GM18517 (cell line): Measurements from ENCODE around the gene OSBPL10.
A peak's percentile ranks its signal among the peaks of the same experiment; 100 is the strongest.
"Not testable (repeated sequence)": the region's sequence is repeated elsewhere in the genome, so short reads cannot be mapped to it uniquely, and the experiment has no call there.

Experiments
- ATAC-seq: cut with Tn5 transposase; IDR thresholded peaks from one replicate; pipeline ENCODE4 v1.9.1; 2021; ENCODE audit warnings: mild to moderate bottlenecking, moderate library complexity; ENCODE audit not compliant: unreplicated experiment

OSBPL10 gene

DNA sequence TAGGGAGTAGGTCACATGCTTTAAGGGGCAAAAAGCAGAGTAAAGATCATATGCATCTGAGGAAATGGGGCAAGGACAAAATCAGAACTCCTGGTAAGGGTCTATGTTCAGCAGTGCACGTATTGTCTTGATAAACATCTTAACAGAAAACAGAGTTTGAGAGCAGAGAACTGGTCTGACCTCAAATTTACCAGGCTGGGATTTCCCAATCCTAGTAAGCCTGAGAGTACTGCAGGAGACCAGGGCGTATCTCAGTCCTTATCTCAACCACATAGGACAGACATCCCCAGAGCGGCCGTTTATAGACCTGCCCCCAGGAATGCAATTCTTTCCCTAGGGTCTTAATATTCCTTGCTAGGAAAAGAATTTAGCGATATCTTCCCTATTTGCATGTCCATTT is 14.0 kb upstream of the OSBPL10 start:
- ATAC-seq: not testable (repeated sequence)

DNA sequence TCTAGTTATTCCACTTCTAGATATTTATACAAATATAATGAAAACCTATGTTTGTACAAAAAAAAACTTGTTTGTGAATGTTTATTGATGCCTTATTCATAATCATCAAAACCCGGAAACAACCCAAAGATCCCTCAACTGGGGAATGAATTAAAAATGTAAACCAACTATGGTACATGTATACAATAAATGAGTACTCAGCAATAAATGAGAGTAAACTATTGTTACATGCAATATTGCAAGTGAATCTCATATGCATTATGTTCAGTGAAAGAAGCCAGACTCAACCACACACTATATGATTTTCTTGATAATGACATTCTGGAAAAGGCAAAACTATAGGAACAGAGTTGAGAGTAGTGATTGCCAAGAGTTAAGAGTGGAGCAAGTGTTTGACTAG is 12.8 kb upstream of the OSBPL10 start:
- ATAC-seq: no peak

DNA sequence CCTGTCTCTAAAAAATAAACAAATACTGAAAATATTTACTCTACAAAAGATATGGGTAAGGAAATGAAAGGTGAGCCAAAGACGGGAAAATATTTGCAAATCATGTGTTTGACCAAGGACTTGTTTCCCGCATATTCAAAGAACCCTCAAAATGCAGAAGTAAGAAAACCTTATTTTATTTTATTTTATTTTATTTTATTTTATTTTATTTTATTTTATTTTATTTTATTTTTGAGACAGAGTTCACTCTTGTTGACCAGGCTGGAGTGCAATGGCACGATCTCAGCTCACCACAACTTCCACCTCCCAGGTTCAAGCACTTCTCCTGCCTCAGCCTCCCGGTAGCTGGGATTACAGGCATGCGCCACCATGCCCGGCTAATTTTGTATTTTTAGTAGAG is 11.9 kb upstream of the OSBPL10 start:
- ATAC-seq: not testable (repeated sequence)

DNA sequence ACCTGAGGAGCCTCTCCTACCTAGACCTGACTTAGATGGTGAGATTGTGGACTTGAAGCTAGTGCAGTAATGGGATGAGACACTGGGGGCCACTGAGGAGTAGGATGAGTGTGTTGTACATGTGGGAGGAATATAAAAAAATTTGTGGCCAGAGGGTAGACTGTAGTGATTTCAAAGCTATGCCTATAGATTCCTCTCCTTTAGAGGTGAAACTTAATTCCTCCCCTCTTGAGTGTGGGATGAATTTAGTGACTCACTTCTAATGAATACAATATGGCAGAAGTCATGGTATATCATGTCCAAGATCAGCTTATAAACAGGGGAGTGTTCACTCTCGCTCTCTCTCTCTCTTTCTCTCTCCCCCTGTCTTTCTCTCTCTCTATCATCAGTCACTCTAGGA is 7.2 kb upstream of the OSBPL10 start:
- no peak for ATAC-seq

DNA sequence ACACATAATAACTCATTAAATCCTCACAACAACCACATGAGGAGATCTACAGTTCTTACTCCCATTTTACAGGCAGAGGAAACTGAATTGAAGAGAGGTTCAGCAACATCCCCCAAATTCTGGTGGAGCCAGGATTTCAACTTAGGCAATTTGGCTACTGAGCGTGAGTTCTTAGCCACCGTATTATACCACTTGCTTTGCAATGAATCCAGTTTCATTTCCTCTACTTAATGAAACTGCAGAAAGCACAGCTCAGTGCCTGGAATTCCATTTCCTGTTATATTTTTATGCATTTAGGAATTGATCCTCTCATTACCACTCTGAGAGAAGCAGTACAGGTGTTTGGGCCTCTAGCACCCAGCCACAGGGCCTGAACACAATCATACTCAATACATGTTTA is 4.8 kb upstream of the OSBPL10 start:
- no peak for ATAC-seq

DNA sequence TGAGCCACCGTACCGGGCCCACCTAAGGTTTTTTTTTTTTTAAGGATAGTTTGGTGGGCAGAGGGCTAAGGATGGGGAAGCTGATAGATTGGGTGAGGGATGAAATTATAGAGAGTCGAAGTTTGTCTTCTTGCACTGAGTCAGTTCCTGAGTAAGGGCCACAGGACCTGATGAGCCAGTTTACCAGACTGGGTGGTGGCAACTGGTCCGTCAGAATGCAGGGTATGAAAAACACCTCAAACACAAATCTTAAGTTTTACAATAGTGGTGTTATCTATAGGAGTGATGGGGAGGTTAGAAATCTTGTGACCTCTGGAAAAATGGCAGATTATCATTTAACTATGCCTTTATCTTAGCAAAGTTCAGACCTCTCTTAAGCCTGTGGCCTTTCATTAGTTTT is 3.3 kb upstream of the OSBPL10 start:
- ATAC-seq: no peak

DNA sequence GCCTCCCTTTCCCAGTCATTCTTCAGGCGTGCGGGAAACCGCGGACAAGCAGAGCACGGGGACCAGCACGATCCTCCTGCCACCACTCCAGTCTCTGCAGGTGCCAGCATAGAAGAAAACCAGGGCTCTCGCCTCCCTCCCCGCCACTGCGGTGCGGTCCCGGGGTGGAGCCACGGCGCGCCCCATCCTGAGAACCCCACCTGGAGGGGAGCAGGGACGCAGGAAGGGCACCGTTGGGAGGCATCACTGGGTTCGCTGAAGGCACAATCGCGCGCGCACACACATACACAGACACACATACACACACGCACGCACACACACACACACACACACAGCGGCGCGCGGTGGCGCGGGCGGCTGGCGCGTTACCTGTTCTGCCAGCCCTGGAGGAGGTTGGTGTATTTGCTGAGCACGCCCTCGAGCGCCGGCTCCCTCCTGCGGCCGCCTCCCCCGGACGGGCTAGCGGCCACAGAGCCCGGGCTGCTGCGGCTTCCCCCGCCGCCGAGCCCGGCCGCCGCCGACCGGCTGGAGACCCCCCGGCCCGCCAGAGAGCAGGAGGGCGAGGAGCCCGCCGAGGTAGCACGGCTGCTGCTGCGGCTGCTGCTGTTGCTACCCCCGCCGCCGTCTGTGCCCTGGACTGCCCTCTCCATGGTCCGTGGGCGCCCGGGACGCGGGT is 394 bp downstream of the OSBPL10 start:
- ATAC-seq: no peak

DNA sequence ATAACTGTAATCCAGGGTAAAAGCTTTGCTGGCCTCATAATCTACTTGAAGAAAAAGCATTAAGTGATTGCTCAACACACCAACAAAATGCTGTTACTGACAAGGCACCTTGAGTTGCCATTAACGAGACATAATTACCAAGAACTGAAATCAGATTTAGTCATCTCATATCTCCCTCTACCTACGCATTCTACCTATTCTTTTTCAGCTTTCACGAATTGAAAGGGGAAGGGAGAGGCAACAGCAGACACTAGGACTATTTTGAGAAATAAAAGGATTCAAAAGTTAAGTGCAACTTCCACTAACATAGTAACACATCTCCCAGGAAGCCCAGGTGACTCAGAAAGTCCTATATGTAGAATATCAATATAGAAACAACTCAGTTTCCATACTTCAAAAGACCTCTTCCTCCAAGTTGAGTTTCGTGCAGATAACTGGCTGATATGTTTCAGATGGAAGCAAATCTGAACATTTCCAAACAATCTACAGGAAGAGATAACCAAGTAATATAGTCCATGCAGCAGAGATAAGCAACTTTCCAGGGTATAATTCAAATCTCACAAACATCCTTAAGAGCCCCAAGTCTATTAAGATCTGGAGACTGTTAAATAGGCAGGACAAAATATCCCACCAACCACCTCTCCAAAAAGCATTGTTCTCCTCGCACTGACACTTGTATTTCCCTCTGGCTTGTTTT is 1.9 kb downstream of the OSBPL10 start:
- peak; percentile 75 for ATAC-seq

DNA sequence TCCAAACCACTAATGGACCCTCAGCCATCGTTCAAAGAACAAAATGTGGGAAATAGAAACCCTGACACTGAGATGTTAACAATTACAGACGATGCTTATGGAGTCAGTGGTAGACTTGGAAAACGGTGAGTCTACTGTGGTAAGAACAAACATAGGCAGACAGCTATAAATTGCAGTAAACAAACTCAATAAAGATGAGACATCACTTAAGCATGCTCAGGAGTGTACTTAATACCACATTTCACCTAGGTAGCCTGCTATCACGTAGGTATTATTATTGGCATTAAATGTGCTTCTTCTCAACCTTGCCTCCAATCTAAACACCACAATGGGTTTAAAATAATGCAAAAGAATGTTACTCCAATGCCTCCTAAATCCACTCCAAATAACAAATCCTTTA is 2.5 kb downstream of the OSBPL10 start:
- no peak for ATAC-seq

DNA sequence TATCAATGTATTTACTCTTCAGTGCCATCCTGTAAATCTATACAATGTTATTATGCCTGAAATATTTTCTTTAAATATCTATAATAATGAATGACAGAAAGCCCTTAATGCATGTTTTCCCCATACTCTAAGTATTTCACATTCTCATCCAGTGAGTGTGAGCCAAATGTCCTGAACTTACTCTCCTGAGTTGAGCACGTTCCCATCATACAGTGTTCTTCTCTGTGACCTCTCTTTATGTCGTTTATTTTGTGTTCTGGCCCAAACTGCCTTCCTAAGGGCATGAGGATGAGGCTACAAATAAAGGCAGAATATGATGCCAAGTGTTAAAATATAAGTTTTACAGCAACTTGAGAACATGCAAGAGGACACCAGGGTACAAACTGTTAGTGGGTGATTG is 3.3 kb downstream of the OSBPL10 start:
- no peak for ATAC-seq

DNA sequence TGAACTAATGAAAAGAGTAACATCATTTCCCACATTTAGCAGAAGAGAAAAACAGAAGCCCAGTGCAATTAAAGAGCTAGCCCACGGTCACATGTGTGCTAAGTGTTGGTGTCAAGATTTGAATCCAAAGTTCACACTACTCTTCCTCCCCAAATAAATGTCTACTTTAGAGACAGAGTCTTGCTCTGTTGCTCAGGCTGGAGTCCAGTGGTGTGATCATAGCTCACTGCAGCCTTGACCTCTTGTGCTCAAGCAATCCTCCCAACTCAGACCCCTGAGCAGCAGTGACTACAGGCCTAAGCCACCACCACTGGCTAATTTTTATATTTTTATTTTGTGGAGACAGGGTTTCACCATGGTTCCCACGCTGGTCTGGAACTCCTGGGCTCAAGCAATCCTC is 4.8 kb downstream of the OSBPL10 start:
- no peak for ATAC-seq

DNA sequence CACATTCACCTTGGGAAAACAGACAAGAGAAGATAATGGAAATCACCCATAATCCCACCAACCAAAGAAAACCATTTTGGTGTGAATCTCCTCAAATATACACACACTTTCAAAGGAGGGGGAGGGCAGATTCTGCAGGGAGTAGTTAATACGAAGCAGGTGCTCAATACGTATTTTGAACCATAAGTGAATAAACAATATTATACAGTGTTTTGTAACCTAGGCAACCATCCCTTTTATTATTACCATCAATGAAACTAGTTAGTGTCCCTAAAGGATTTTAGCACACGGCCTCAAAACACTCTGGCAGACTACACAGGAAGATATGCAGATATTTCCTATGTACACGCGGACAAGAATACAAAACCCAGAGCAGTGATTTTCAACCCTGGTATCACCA is 6.1 kb downstream of the OSBPL10 start:
- no peak for ATAC-seq

DNA sequence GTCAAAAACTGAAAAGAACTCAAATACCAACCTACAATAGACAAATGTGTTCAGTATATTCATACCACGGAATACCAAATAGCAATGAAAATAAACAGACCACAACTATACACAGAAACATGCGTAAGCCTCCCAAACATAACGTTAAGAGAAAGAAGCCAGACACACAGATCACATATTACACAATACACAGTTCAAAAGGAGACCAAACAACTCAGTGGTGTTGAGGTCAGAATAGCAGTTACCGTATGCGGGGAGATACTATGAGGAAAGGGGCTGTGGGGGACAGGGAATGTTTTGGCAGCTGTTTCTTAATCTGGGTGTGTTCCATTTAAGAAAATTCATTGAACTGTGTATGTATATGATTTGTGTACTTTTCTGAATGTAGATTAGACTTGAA is 6.6 kb downstream of the OSBPL10 start:
- no peak for ATAC-seq

DNA sequence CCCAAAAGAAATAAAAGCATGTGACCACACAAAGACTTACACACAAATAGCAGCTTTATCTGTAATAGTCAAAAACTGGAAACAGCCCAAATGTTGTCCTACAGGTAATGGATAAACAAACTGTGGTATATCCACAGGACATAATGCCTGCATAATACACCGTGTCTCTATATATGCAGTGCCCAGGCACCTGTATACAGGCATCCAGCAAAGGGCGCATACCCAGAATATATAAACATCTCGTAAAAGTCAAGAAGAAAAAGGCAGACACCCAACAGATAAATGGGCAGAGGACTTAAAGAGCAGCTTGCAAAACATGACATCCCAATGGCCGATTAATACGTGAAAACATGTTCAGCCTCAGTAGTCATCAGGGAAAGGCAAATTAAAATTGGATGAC is 7.2 kb downstream of the OSBPL10 start:
- no peak for ATAC-seq

DNA sequence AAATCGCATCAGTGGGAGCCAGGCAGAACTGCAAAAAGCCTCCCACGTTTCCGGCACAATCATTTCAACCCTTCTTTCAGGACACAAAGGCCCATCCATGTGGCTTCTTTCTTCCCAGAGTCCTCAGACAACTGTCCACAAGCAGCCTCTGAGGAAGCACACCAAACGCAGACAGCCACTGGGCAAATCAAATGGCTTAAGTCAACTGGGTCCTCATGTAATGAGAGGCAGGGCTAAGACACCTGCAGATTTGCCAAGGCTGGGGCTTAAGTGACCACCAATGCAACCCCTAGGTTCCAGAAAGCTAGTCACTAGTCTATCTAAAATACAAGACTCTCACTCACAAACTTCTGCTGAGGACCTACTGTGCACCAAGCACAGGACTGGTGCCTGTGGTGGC is 8.0 kb downstream of the OSBPL10 start:
- ATAC-seq: no peak

DNA sequence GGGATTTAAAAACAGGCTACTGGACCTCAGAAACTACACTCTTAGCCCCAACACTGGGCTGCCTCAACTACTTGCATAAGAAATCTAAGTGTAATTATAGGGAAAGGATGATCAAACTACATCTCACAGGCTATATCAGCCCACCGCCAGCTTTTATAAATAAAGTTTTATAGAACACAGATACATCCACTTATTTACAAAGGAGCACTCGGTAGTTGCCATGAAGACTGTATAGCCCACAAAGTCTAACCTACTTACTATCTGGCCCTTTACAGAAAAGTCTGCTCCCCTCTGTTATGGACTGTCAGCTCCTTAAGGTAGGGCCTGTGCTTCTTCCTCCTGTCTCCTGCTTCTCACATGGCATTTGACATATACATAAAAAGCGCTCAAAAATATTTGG is 9.5 kb downstream of the OSBPL10 start:
- ATAC-seq: no peak

DNA sequence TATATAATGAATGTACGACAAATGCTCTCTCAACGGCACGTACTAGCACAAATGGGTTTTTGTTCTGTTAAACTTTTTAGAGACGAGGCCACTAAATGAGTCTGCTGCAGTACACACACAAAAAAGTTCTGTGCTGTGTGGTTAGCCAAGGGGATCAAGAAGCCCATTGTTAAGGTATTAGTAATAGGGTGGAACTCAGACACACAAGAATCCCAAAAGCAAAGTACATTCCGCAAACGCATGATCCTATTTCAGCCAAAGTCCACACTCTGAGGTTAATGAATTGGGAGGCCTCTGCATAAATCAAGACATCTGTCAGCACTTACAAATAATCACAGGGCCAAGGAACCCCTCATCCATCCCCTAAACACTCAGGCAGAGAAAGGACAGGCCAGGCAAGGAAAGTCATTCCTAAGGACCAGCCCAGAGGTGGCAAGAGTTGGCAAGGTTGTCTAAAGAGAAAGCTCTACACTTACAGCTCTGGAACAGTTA is 12.1 kb downstream of the OSBPL10 start:
- ATAC-seq: no peak

DNA sequence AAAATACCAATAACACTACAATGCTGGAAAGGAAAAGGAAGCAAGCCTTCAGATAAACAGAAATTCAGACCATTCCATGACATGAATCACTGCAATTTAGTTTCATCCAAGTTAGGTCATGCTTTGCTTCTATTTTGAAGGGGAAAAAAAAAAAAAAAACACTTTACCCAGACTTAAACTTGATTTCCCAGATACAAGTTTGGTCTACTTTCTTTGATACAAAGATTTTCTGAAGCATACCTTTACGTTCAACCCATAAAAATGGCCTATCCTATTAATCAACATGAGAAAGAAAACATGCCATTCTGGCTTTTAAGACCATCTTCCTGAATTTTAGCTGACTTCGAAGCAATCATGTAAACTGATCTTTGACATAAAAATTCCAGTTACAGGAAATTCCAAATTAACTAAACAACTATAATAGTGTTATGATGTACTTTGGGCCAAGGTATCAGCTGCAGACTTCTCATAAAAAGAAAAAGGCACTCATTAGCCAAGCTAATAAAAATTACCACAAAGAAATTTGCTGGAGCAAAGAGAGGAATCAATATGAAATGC is 12.6 kb downstream of the OSBPL10 start:
- no peak for ATAC-seq

DNA sequence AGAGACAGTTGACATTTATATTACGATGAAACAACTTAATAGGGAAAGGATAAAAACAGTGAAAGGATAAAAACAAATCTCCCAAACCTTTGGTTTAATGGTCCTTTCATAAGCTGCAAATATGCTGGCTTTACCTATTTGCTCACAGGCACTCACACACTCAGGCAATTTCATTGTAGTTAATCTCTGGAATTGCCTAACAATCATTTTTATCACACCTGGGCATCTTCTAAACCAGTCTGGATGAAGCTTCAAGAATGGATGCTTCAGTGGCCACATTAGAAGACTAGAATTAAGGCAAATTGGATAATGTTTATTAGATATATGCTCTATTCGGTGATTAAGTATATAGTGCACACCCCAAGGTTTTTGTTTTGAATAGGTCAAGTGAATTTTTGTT is 13.5 kb downstream of the OSBPL10 start:
- ATAC-seq: no peak

DNA sequence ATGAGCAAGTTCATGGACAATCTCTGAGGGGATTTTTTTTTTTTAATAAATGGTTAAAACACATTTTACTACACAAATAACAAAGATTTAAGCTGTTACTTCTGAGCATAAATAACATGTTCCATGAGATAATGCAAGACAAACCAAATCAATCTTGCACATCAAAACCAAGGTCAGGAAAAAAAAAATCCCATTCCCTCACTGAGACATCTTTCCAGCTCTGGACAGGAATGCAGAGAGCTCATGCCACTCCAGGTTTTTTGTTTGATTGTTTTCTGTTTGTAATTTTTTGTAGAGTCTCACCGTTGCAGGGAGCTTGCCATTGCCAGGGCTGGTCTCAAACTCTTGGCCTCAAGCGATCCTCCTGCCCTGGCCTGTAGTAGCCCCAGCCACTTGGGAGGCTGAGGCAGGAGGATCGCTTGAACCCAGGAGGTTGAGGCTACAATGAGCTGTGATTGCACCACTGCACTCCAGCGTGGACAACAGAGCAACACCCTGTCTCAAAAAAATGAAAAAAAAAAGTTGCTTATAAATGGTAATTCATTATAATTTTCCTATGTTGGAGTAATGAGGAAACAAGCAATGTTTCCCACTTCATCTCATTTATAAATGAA is 14.0 kb downstream of the OSBPL10 start:
- ATAC-seq: no peak

DNA sequence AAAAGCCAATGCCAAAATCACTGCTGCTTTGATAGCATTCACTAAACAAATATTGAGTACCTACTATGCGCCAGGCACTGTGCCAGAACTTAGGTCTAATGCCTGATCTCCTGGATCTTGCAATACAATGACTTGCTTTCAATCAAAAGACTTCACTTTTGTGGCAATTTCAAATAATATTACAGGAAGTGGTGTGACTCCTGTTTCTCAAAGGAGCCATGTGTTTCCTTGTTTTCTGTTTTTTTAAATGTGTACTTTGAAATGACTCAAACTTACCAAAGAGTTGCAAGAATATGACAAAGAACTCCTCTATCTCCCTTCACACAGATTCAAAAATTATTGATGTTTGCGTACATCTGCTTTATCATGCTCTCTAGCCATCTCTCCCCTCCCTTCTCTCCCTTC is 18.3 kb downstream of the OSBPL10 start:
- ATAC-seq: no peak
